ENCODE results near the gene SOCS1.

- peak; percentile 36 for TF ChIP-seq MAX (IDR thresholded peaks at IDR 0.05)
- no peak for TF ChIP-seq CTCF (IDR thresholded peaks at IDR 0.05; ENCODE audit: low read depth, low read length, missing input control)
- TF ChIP-seq JUND (IDR thresholded peaks at IDR 0.05) = no peak
- TF ChIP-seq REST (IDR thresholded peaks at IDR 0.05) = no peak
- TF ChIP-seq EGR1 (IDR thresholded peaks at IDR 0.05; ENCODE audit: low read depth in 2 of 2) = no peak
- TF ChIP-seq YY1 (IDR thresholded peaks at IDR 0.05) = no peak
- TF ChIP-seq SP1 (IDR thresholded peaks at IDR 0.05) = no peak
- peak in 1 of 2 donors; percentile 36 for TF ChIP-seq RAD21 (IDR thresholded peaks at IDR 0.05)
- TF ChIP-seq GABPA (IDR thresholded peaks at IDR 0.05 in 1 of 2, conservative IDR thresholded peaks at IDR 0.05 in 1 of 2) = no peak
- TF ChIP-seq TAF1 (conservative IDR thresholded peaks at IDR 0.05) = no peak
- peak in 1 of 2 donors; percentile 36 for TF ChIP-seq RXRA (IDR thresholded peaks at IDR 0.05)
- no peak for TF ChIP-seq ATF3 (IDR thresholded peaks at IDR 0.05)
- no peak for TF ChIP-seq NR2F2 (IDR thresholded peaks at IDR 0.05)
These were observed 26.1 kb downstream of the SOCS1 start for GRCh38 chr16:11229906-11230305.

Data from liver (tissue), 3 donors.